Chondrocyte (in vitro differentiated cells): ENCODE data around the gene DLG2. TPM values are rescaled to one million over a fixed set of nuclear protein-coding genes. Genes with fewer than 3 reads are reported as not detected.

Source experiments
- DNase-seq: peaks from one replicate; pipeline ENCODE4 v3.0.0; 2021; ENCODE audit warnings: mixed read lengths, low spot score
- H3K27ac Mint-ChIP-seq: one replicate; pipeline ENCODE4 v1.8.0; 2021; ENCODE audit warnings: mild to moderate bottlenecking, moderate library complexity, mixed read lengths; ENCODE audit not compliant: unreplicated experiment
- H3K27me3 Mint-ChIP-seq: 2 replicates; pipeline ENCODE4 v1.8.0; 2021; ENCODE audit warnings: low read depth, mixed read lengths
- H3K36me3 Mint-ChIP-seq: 2 replicates; pipeline ENCODE4 v1.8.0; 2021; ENCODE audit warnings: low read depth, mixed read lengths
- H3K4me1 Mint-ChIP-seq: 2 replicates; pipeline ENCODE4 v1.8.0; 2021; ENCODE audit warnings: low read depth, mild to moderate bottlenecking, mixed read lengths
- H3K4me3 Mint-ChIP-seq: one replicate; pipeline ENCODE4 v1.8.0; 2021; ENCODE audit warnings: mild to moderate bottlenecking, moderate library complexity, mixed read lengths; ENCODE audit not compliant: unreplicated experiment
- H3K9me3 Mint-ChIP-seq: 2 replicates; pipeline ENCODE4 v1.8.0; 2021; ENCODE audit warnings: low read depth, mixed read lengths
- total RNA-seq: library from RNA; stranded (reverse); gene quantifications from 3 replicates; pipeline ENCODE4 v1.2.1, GENCODE V29; 2021
- TF ChIP-seq, protein P1 (sequence below): fragments of 200-600 bp; sonication (generic); IDR thresholded peaks from 2 replicates; pipeline ENCODE4 v1.5.0; 2021; ENCODE audit warnings: antibody characterized with exemption, mild to moderate bottlenecking, moderate library complexity

Gene DLG2
- total RNA-seq, 1 donor from 2014 or later = 1.3 TPM

GRCh38 chr11:85531191-85531897, 95.8 kb downstream of the DLG2 start:
- no peak overlapping the region for H3K27ac Mint-ChIP-seq
- no peaks in the 10 kb centered on the region for H3K4me1 Mint-ChIP-seq
- peaks cover 5% of the 10 kb centered on the region for H3K36me3 Mint-ChIP-seq
- H3K27me3 Mint-ChIP-seq = peaks cover 4% of the 10 kb centered on the region
- TF ChIP-seq, protein P1, sequence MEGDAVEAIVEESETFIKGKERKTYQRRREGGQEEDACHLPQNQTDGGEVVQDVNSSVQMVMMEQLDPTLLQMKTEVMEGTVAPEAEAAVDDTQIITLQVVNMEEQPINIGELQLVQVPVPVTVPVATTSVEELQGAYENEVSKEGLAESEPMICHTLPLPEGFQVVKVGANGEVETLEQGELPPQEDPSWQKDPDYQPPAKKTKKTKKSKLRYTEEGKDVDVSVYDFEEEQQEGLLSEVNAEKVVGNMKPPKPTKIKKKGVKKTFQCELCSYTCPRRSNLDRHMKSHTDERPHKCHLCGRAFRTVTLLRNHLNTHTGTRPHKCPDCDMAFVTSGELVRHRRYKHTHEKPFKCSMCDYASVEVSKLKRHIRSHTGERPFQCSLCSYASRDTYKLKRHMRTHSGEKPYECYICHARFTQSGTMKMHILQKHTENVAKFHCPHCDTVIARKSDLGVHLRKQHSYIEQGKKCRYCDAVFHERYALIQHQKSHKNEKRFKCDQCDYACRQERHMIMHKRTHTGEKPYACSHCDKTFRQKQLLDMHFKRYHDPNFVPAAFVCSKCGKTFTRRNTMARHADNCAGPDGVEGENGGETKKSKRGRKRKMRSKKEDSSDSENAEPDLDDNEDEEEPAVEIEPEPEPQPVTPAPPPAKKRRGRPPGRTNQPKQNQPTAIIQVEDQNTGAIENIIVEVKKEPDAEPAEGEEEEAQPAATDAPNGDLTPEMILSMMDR = no peak
- H3K4me3 Mint-ChIP-seq = no peak overlapping the region
- H3K9me3 Mint-ChIP-seq = peaks cover 15% of the 10 kb centered on the region
- no peak for DNase-seq

GRCh38 chr11:85530634-85531033, 96.5 kb downstream of the DLG2 start:
- Mint-ChIP-seq H3K4me3 (no peak overlapping the region), H3K36me3 (peaks cover 5% of the 10 kb centered on the region), H3K27me3 (peaks cover 4% of the 10 kb centered on the region), H3K9me3 (peaks cover 15% of the 10 kb centered on the region), H3K27ac (no peak overlapping the region), H3K4me1 (no peaks in the 10 kb centered on the region)
- TF ChIP-seq, protein P1 = no peak
- DNase-seq = no peak

DNA sequence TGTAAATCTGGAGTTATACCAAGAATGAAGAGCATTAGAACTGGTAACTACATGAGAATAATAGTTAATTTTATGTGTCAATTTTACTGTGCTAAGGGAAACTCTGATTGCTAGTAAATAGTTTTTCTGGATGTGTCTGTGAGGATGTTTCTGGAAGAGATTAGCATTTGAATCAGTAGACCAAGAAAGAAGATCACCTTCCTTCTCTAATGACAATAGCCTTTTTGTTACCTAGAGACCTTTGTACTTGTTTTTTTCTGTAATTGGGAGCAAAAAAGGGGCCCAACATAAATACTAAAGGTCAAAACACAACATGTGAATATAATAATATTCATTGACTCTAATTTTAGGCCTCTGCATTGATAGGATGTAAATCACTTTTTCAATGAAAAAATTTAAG, 100.6 kb downstream of the DLG2 start:
- Mint-ChIP-seq H3K4me3 (no peak overlapping the region), H3K27me3 (peaks cover 4% of the 10 kb centered on the region), H3K4me1 (no peaks in the 10 kb centered on the region), H3K27ac (no peak overlapping the region), H3K36me3 (no peaks in the 10 kb centered on the region), H3K9me3 (peaks cover 22% of the 10 kb centered on the region)
- TF ChIP-seq, protein P1 = no peak
- DNase-seq = no peak

- Mint-ChIP-seq H3K27ac (no peak overlapping the region), H3K36me3 (no peaks in the 10 kb centered on the region), H3K4me1 (no peaks in the 10 kb centered on the region), H3K27me3 (peaks cover 2% of the 10 kb centered on the region), H3K4me3 (no peak overlapping the region), H3K9me3 (peaks cover 28% of the 10 kb centered on the region)
- TF ChIP-seq, protein P1 = no peak
- no peak for DNase-seq
These were observed 101.5 kb downstream of the DLG2 start for GRCh38 chr11:85525686-85526085.

- no peak overlapping the region for H3K4me3 Mint-ChIP-seq
- peaks cover 2% of the 10 kb centered on the region for H3K36me3 Mint-ChIP-seq
- H3K27ac Mint-ChIP-seq = no peak overlapping the region
- TF ChIP-seq, protein P1 = no peak
- no peak for DNase-seq
- no peaks in the 10 kb centered on the region for H3K4me1 Mint-ChIP-seq
- H3K27me3 Mint-ChIP-seq = peaks cover 4% of the 10 kb centered on the region
- peaks cover 21% of the 10 kb centered on the region for H3K9me3 Mint-ChIP-seq
These were observed 109.9 kb downstream of the DLG2 start for GRCh38 chr11:85517272-85517671.
